Measurements from ENCODE around the gene ATF4. TPM values are rescaled to one million over a fixed set of nuclear protein-coding genes. Genes with fewer than 3 reads are reported as not detected.

The ATF4 gene
- total RNA-seq, 4 donors from 2014 or later, result 234 to 335 (median 284) TPM

DNA sequence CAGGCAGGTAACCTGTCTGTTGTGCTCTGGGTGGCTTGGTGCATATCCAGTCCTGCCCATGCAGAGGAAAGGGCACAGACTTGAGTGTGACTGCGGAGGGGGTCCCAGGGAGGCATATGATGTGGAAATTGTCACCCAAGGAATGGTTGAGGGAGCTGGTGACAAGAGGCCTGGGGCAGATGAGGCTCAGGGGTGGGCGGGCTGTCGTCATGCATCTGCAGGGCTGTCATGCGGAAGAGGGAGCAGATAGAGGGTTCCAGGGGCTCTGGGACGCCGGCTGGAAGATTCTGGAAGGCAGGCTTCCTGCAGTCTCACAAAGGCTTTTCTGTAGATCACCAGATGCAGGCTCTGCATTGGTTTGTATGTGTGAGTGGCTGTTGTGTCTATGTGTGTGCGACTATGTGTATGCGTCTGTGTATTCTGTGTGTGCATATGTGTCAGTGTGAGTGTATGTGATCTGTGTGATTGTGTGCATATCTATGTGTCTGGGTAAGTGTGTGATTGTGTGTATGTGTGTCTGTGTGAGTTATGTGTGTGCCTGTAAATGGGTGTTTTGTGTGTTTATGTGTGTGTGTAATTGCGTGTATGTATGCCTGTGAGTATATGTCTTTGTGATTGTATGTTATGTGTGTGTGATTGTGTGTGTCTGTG, 42.6 kb downstream of the ATF4 start:
- no peaks in the 10 kb centered on the region for H3K9me3 ChIP-seq
- H3K4me1 ChIP-seq, result peaks cover 7% of the 10 kb centered on the region
- H3K36me3 ChIP-seq, result no peaks in the 10 kb centered on the region
- WGBS, result 85% methylated on average over 9 of the region's 9 CpGs
- no peak for DNase-seq (ENCODE audit: low spot score in 2 of 2)
- no peak for TF ChIP-seq EP300 (IDR thresholded peaks at IDR 0.05)
- TF ChIP-seq POLR2A (IDR thresholded peaks at IDR 0.05), result no peak
- no peak for TF ChIP-seq POLR2AphosphoS5 (IDR thresholded peaks at IDR 0.05)
- TF ChIP-seq, protein P1, sequence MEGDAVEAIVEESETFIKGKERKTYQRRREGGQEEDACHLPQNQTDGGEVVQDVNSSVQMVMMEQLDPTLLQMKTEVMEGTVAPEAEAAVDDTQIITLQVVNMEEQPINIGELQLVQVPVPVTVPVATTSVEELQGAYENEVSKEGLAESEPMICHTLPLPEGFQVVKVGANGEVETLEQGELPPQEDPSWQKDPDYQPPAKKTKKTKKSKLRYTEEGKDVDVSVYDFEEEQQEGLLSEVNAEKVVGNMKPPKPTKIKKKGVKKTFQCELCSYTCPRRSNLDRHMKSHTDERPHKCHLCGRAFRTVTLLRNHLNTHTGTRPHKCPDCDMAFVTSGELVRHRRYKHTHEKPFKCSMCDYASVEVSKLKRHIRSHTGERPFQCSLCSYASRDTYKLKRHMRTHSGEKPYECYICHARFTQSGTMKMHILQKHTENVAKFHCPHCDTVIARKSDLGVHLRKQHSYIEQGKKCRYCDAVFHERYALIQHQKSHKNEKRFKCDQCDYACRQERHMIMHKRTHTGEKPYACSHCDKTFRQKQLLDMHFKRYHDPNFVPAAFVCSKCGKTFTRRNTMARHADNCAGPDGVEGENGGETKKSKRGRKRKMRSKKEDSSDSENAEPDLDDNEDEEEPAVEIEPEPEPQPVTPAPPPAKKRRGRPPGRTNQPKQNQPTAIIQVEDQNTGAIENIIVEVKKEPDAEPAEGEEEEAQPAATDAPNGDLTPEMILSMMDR (IDR thresholded peaks at IDR 0.05), result no peak
- peaks cover 35% of the 10 kb centered on the region for H3K27me3 ChIP-seq
- H3K4me3 ChIP-seq, result no peak overlapping the region
- no peak overlapping the region for H3K27ac ChIP-seq

DNA sequence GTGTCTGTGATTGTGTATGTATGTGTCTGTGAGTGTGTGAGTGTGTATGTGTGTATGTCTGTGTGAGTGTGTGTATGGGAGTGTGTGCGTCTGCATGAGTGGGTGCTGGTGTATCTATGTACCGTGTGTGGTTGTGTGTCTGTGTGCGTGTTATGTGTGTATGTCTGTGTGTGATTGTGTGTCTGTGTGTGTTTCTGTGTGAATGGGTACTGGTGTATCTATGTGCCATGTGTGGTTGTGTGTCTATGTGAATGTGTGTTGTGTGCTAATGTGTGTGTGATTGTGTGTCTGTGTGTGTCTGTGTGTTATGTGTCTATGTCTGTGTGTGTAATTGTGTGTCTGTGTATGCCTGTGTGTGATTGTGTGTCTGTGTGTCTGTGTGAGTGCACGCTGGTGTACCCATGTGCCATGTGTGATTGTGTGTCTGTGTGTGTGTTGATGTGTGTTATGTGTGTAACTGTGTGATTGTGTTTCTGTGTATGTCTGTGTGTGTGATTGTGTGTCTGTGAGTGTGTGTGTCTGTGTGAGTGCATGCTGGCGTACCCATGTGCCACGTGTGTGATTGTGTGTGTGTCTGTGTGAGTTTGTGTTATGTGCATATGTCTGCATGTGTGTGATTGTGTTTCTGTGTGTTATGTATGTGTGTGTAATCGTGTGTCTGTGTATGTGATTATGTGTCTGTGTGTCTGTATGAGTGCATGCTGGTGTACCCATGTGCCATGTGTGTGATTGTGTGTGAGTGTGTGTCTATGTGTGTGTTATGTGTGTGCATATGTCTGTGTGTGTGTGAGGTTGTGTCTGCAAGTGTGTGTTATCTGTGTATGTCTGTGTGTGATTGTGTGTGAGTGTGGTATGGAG, 43.4 kb downstream of the ATF4 start:
- WGBS, result 80% methylated on average over 7 of the region's 7 CpGs
- Histone ChIP-seq H3K27me3 (peaks cover 26% of the 10 kb centered on the region), H3K4me1 (no peaks in the 10 kb centered on the region), H3K27ac (no peak overlapping the region), H3K4me3 (no peak overlapping the region), H3K9me3 (no peaks in the 10 kb centered on the region), H3K36me3 (no peaks in the 10 kb centered on the region)
- TF ChIP-seq EP300 (IDR thresholded peaks at IDR 0.05) (no peak), POLR2AphosphoS5 (IDR thresholded peaks at IDR 0.05) (no peak), POLR2A (IDR thresholded peaks at IDR 0.05) (no peak)
- TF ChIP-seq, protein P1 (IDR thresholded peaks at IDR 0.05), result no peak
- DNase-seq (ENCODE audit: low spot score in 2 of 2), result no peak

DNA sequence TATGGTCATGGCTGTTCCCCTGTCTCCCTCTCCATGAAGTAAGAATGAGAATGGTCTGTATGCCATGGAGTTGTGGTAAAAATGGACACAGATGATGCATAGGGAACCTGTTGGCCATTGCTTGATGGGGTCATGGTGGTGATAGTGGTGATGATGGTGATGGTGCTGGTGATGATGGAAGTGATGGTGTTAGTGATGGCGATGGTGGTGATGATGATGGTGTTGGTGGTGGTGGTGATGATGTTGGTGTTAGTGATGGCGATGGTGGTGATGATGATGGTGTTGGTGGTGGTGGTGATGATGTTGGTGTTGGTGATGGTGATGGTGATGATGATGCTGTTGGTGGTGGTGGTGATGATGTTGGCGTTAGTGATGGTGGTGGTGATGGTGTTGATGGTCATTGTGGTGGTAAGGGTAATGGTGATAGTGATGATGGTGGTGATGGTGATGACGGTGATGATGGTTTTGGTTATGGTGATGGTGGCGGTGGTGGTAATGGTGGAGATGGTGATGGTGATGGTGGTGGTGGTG, 45.1 kb downstream of the ATF4 start:
- TF ChIP-seq, protein P1 (IDR thresholded peaks at IDR 0.05), result no peak
- TF ChIP-seq EP300 (IDR thresholded peaks at IDR 0.05) (no peak), POLR2AphosphoS5 (IDR thresholded peaks at IDR 0.05) (no peak), POLR2A (IDR thresholded peaks at IDR 0.05) (no peak)
- Histone ChIP-seq H3K9me3 (no peaks in the 10 kb centered on the region), H3K27me3 (peaks cover 11% of the 10 kb centered on the region), H3K36me3 (no peaks in the 10 kb centered on the region), H3K4me3 (no peak overlapping the region), H3K4me1 (no peaks in the 10 kb centered on the region), H3K27ac (no peak overlapping the region)
- 95% methylated on average over 5 of the region's 5 CpGs for WGBS
- no peak for DNase-seq (ENCODE audit: low spot score in 2 of 2)

DNA sequence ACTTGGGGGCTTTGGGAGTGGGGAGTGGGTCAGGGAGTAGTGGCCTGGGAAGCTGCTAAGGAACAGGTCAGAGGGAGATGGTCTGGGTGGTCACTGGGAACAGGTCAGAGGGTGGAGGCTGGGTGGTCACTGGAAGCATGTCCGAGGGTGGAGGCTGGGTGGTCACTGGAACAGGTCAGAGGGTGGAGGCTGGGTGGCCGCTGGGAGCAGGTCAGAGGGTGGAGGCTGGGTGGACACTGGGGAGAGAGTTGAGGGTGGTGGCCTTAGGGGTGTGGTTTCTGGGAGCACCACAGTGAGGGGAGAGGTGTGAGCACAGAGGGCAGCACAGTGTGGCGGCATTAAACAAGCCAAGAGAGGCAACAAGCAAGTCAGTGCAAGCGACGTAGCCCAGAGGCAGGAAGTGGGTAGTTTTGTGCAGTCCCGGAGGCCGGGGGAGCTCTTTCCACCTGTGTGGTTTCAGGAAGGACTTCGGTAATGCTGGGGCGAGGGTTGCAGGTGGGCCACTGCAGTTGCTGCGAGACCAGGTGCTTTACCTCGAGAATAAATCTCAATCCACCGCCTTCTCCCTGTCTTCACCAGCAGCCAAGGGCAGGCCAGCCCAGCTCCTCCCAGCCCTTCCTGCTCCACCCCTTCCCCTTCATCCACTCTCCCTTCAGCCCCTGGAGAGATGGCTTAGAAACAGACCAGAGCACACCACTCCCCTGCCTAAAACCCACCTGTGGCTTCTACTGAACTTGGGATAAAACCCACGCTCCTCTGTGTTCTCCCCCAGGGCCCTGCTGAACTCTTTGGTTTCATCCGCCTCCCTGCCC, 47.0 kb downstream of the ATF4 start:
- no peak overlapping the region for H3K4me3 ChIP-seq
- H3K36me3 ChIP-seq, result no peaks in the 10 kb centered on the region
- H3K27ac ChIP-seq, result no peak overlapping the region
- DNase-seq (ENCODE audit: low spot score in 2 of 2), result no peak
- no peaks in the 10 kb centered on the region for H3K9me3 ChIP-seq
- 48% methylated on average over 14 of the region's 14 CpGs for WGBS
- peaks cover 14% of the 10 kb centered on the region for H3K27me3 ChIP-seq
- H3K4me1 ChIP-seq, result no peaks in the 10 kb centered on the region
- TF ChIP-seq, protein P1 (IDR thresholded peaks at IDR 0.05), result no peak
- TF ChIP-seq EP300 (IDR thresholded peaks at IDR 0.05) (no peak), POLR2AphosphoS5 (IDR thresholded peaks at IDR 0.05) (no peak), POLR2A (IDR thresholded peaks at IDR 0.05) (no peak)

Measured in suprapubic skin (tissue), 4 donors.